RWPE2 (cell line): ENCODE results near the gene SKIC2.

Experiments used
- ATAC-seq: fragments of 200-7000 bp; cut with Tn5 transposase; 3 replicates; pipeline ENCODE4 v1.9.1; 2021; ENCODE audit warnings: low read depth
- DNase-seq: peaks from one replicate; pipeline ENCODE4 v3.0.0-alpha.2; 2020; ENCODE audit warnings: low spot score
- H3K27ac ChIP-seq: fragments of 450-650 bp; 2 replicates; pipeline ENCODE4 v1.5.1; 2017; ENCODE audit warnings: mild to moderate bottlenecking; ENCODE audit not compliant: poor library complexity, severe bottlenecking
- H3K27me3 ChIP-seq: fragments of 250-450 bp; sonication (Bioruptor Pico); 2 replicates; pipeline ENCODE4 v1.5.1; 2021; ENCODE audit warnings: mild to moderate bottlenecking, moderate library complexity; ENCODE audit not compliant: insufficient read depth, poor library complexity, severe bottlenecking
- H3K36me3 ChIP-seq: fragments of 250-450 bp; sonication (Bioruptor Pico); 2 replicates; pipeline ENCODE4 v1.5.1; 2020; ENCODE audit warnings: low read depth, mild to moderate bottlenecking, moderate library complexity
- H3K4me1 ChIP-seq: fragments of 250-450 bp; sonication (Bioruptor Pico); 2 replicates; pipeline ENCODE4 v1.5.1; 2021; ENCODE audit warnings: mild to moderate bottlenecking, moderate library complexity; ENCODE audit not compliant: insufficient read depth, poor library complexity, severe bottlenecking
- H3K4me3 ChIP-seq: fragments of 250-450 bp; sonication (Bioruptor Pico); 2 replicates; pipeline ENCODE4 v1.5.1; 2021; ENCODE audit warnings: mild to moderate bottlenecking, moderate library complexity; ENCODE audit not compliant: severe bottlenecking
- H3K9me3 ChIP-seq: fragments of 250-450 bp; sonication (Bioruptor Pico); 2 replicates; pipeline ENCODE4 v1.5.1; 2021; ENCODE audit warnings: mild to moderate bottlenecking, moderate library complexity; ENCODE audit not compliant: severe bottlenecking
- CTCF ChIP-seq: fragments of 450-650 bp; IDR thresholded peaks from one replicate; pipeline ENCODE4 v1.5.1; 2017; ENCODE audit warnings: mild to moderate bottlenecking, moderate library complexity; ENCODE audit not compliant: poor library complexity, severe bottlenecking

The SKIC2 gene

GRCh38 chr6:31966997-31967925, 8.3 kb downstream of the SKIC2 start:
- Histone ChIP-seq H3K9me3 (no peaks in the 10 kb centered on the region), H3K36me3 (peaks cover 63% of the 10 kb centered on the region), H3K27ac (no peak overlapping the region), H3K4me1 (peaks cover 5% of the 10 kb centered on the region), H3K4me3 (no peak overlapping the region), H3K27me3 (no peaks in the 10 kb centered on the region)
- DNase-seq (no peak), ATAC-seq (no peak)
- TF ChIP-seq CTCF, result no peak

GRCh38 chr6:31967926-31968320, 8.9 kb downstream of the SKIC2 start:
- TF ChIP-seq CTCF, result no peak
- H3K4me3 ChIP-seq, result no peak overlapping the region
- peaks cover 5% of the 10 kb centered on the region for H3K4me1 ChIP-seq
- H3K27ac ChIP-seq, result no peak overlapping the region
- ATAC-seq, result no peak
- H3K36me3 ChIP-seq, result peaks cover 57% of the 10 kb centered on the region
- H3K27me3 ChIP-seq, result no peaks in the 10 kb centered on the region
- no peaks in the 10 kb centered on the region for H3K9me3 ChIP-seq
- no peak for DNase-seq

DNA sequence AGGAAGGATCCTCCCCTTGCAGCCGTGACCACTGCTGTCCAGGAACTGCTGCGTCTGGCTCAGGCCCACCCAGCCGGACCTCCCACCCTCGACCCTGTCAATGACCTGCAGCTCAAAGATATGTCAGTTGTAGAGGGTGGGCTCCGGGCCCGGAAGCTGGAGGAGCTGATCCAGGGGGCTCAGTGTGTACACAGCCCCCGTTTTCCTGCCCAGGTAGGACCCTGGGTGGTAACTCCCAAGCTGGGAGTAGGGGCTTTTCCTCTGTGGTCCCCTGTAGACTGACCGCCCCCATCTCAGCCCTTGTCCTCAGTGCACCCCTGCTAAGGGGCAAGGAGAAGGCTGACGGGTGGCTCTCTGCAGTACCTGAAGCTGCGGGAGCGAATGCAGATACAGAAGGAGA, 9.4 kb downstream of the SKIC2 start:
- ATAC-seq (no peak), DNase-seq (no peak)
- no peak for TF ChIP-seq CTCF
- Histone ChIP-seq H3K9me3 (no peaks in the 10 kb centered on the region), H3K36me3 (peaks cover 53% of the 10 kb centered on the region), H3K4me3 (no peak overlapping the region), H3K27ac (no peak overlapping the region), H3K27me3 (no peaks in the 10 kb centered on the region), H3K4me1 (peaks cover 5% of the 10 kb centered on the region)

- no peak for TF ChIP-seq CTCF
- Histone ChIP-seq H3K27ac (no peak overlapping the region), H3K4me1 (peaks cover 5% of the 10 kb centered on the region), H3K27me3 (no peaks in the 10 kb centered on the region), H3K4me3 (no peak overlapping the region), H3K9me3 (no peaks in the 10 kb centered on the region), H3K36me3 (peaks cover 46% of the 10 kb centered on the region)
- ATAC-seq (no peak), DNase-seq (no peak)
These were observed 10.1 kb downstream of the SKIC2 start for GRCh38 chr6:31968791-31969711.
